Activated CD8-positive, alpha-beta memory T cell treated with anti-CD3 and anti-CD28 coated beads for 24 hours (primary cell): Measurements from ENCODE around the gene TMEM217.
"Not testable (repeated sequence)": the region's sequence is repeated elsewhere in the genome, so short reads cannot be mapped to it uniquely, and the experiment has no call there.

Experiments
- DNase-seq: peaks from one replicate; pipeline ENCODE4 v3.0.0-alpha.2; 2020

The TMEM217 gene

DNA sequence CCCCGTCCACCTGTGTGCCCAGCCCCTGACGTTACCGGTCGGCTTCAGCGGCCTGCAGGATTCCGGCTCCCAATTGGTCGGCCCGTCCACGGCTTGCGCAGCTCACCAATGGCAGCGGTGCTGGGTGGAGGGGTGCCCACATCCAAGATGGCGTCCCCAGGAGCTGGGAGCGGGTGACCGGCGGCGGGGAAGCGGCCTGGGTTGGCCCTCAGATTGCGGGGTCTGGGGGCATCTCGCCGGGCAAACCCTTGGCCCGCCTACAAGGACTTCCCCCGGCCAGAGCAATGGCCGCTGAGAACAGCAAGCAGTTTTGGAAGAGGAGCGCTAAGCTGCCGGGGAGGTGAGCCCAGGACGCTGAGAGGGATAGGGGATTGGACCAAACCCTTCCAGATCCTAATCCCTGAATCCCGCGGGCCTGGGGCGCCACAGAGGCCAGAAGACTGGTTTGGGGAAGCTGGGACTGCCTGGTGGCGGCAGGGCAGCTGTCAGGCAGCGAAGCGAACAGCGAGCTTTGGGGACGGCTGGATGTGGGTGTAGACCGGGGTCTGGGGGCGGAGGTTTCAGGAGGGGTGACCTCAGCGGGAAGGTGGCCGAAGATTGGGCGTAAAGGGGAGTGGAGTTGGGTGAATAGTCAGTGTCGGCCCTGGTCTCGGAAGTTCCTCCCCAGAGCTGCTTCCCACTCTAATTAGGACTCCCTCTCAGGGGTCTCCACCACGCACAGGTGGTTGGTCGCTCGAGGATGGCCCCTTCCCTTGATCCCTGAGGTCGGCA is at the start of gene TMEM217, which contains the start of gene TBC1D22B:
TMEM217 (minus strand) TSS at position 511 of the 771 bp plus-strand sequence. CDS start 39,114 bp downstream, outside the sequence.
TBC1D22B (plus strand) TSS at position 139 of the 771 bp plus-strand sequence; CDS start at position 285, 146 bp downstream.
- DNase-seq: peak; percentile 96

DNA sequence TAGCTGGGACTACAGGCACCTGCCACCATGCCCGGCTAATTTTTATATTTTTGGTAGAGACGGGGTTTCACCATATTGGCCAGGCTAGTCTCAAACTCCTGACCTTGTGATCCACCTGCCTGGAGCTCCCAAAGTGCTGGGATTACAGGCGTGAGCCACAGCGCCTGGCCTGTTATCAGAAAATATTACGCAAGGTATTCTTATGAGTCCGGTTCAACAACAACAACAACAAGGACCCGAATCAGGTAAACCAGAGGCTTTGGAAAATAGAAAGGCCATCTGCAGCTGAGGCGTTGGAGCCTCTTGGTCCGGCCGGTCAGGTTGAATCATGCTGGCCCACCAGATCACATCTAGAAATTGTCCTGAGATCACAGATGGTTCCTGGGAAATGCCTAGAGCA is 49.5 kb upstream of the TMEM217 start:
- DNase-seq: peak; percentile 15

DNA sequence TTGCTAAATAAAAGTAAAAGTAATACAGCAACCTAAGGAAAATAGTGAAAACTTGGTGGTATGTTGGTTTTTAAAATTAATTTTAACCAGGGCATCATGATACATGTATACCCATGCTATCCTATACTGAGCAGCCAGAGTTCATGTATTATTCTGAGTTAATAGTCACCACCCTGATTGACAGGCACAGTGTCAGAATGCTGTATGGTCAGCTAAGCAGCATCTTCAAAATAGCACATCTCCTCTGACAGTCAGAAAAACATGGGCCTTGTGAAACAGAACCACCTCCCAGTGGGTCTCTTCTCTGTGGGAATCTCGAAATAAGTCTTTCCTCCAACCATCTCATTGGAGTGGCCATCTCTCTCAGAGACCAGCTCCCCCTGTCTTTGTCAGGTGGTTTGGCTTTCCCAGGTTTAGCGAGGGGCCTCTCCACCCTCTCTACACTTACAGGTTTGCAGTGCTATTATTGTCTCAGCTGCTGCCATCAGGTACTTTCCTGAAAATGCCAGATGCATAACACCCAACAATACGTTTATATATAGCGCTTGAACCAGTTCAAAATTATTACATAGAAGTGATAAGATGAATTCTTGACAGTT is 48.8 kb upstream of the TMEM217 start:
- peak; percentile 30 for DNase-seq

DNA sequence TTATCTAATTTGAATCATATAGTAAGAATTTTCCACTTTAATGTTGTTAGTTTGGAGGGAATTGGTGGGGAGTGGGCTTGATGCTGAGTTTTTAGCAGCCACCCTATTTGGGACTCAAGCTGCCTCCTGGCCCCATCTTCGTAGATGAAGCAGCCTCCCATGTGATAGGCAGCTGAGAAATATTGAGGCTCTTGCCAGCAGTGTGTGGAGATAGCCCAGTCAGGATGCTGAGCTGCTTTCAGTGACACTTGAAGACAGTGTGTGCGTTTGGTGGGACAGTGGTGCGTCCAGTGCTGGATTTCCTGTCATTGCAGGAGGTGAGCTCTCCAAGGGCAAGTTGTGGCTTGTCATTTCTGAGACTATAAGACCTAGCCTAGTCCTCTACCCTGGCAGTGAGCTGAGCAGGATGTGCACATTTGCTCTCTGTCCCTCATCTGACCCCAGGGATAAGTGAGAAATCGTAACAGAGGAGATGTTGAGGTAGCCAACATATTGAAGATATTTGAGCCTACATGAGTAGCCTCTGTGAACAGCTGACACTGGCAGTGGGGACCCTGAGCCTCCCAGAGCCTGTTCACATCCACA is 48.0 kb upstream of the TMEM217 start:
- peak; percentile 38 for DNase-seq

DNA sequence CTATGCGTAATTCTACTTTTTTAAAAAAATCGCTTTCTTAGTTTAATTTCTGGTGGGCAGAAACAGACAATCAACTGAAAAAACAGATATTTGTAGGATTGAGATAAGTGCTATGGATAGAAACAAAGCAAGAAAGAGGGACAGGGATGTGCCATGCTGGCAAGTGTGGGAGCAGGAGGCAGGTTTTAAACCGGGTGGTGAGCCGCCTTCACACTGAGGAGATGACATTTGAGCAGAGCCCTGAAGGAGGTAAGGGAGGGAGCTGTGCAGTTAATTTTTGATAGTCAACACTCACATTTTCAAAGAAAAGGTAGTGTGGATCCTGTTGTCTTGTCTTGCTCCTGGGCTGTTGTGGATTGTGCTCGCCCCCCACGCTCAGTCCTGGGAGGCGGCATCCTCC is 46.8 kb upstream of the TMEM217 start:
- DNase-seq: peak; percentile 9

DNA sequence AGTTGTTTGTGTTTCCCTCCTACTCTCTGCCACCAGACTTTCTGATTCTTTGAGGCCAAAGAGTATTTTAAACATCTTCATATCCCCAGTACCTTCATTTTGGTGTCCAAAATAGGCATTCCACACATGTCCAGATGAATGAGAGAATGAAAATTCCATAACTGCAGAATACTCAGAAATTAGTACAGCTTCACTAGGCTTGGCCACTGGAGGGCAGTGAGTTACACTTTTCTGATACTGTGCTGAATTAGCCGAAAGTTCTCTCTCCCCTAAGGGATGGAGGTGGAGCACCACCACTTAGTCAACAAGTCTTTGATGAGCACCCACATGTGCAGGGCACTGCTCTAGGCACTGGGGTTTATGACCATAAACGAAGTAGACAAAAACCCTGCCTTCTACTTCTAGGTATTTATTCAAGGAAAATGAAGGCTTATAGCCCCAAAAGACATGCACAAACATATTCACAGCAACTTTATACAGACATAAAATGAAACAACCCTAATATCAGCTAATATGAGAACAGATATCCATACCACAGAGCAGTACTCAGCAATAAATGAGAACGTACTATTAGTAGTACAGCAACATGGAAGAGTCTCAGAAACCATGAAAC is 46.1 kb upstream of the TMEM217 start:
- peak; percentile 53 for DNase-seq

DNA sequence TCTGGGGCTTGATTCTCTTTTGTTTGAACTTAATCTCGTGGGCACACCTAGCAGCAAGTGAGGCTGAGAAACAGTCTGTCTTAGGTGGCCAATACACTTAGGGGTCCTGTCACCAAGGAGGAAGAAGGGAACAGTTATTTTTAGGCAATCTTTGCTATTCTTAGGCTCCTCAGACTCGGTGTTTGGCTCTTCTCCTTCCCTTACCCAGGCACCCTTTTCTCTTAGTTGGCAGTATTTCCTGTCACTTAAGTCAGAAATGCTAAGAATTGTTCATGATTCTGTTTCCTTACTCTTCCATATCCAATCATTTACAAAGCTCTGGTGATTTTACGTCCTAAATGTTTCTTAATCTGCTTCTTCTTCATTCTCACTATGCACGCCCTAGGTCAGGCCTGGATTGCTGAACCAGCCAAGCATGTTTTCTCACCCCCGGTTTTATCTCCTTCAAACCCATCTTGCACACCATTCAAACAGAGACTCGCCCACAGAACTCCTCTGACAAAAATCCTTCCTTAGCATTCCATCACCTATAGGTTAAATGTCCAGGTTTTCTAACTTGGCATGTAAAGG is 45.2 kb upstream of the TMEM217 start:
- peak; percentile 1 for DNase-seq

DNA sequence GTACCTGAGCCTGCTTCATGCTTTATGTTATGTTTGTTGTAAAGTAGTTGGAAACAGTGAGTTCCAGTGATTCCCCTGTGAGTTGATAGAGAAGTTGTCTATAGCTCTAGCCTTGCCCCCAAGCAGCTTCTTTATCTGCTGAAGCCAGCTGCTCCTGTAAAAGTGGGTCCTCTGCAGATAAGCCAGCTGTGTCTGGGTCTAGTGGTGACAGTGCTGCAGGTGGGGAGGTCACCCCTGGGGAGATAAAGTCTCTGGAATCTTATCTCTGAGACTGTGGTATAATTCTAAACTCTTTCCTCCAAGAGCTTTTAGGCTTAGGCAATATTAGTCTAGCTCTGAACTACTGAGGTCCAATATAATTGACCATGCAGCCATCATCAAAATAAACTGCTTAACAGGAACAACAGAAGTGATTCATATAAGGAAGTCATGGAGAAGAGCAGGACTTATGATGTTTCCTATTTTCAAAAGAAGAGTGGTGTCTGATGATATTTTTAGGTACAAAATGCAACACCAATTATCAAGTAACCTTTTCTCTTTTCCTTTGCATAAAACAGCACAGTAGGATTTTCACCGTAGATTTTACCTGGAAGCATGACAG is 44.2 kb upstream of the TMEM217 start:
- DNase-seq: peak; percentile 5

DNA sequence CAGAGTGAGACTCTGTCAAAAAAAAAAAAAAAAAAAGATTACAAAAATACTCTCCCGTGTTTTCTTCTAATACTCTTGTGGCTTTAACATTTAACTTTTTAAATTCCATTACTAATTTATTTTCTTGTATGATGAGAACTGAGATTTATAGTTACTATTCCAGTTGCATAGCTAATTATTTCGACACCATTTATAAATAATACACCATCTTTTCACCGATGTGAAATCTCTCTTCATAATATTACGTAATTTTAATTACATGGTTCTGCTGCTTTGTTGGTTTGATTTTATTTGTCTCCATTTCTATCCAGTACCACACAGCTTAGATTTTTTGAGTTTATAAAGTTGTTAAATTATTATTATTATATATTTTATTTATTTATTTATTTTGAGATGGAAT is 42.0 kb upstream of the TMEM217 start:
- DNase-seq: no peak

DNA sequence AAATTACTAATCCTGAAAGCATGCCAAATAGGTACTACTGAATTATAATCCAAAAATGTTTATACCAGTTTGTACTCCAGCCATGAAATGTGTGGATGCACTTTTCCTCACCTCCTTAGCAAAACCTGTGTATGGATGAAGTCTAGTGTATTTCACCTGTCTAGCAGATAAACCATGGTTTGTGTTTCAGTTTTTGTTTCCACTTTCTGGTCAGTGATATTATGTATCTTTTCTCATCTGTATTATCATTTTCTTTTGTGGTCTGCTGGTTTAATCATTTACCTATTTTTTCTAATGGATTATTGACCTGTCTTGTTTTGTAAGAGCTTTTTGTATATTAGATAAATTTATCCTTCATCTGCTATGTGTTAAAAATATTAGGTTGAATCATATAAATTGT is 41.0 kb upstream of the TMEM217 start:
- DNase-seq: no peak

DNA sequence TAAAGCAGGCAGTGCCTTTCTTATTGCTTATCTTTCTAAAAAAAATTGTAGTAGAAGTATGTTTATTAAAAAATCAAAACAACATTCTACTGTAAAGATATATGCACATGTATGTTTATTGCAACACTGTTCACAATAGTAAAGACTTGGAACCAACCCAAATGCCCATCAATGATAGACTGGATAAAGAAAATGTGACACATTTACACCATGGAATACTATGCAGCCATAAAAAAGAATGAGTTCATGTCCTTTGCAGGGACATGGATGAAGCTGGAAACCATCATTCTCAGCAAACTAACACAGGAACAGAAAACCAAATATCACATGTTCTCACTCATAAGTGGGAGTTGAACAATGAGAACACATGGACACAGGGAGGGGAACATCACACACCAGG is 39.7 kb upstream of the TMEM217 start:
- DNase-seq: not testable (repeated sequence)

DNA sequence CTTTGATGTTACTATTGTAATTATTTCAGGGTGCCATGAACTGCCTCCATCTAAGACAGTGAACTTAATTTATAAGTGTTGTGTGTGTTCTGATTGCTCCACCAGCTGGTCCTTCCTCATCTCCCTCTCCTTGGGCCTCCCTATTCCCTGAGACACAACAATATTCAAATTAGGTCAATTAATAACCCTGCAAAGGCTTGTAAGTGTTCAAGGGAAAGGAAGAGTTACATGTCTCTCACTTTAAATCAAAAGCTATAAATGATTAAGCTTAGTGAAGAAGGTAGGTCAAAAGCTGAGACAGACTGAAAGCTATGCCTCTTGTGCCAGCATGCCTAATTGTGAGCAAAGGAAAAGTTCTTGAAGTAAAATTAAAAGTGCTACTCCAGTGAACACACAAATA is 35.5 kb upstream of the TMEM217 start:
- DNase-seq: no peak

DNA sequence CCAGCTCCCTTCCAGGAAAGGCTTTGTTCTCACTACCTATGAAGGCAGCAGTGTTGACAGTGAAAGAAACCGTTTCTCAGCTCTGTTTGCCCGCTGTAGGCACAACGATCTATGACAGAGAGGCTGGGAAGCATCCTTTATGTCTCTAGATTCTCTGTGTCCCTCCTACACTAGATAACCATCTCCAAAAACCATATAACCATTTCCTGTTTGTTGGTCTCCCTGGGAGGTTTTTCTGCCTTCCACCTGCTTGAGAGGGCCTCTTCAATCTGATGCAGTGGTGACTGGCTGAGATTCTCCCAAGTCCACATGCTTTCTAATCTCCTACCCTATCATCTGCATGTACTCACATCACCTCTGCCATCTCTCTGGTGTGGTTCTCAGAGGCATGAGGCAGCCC is 32.0 kb upstream of the TMEM217 start:
- no peak for DNase-seq

DNA sequence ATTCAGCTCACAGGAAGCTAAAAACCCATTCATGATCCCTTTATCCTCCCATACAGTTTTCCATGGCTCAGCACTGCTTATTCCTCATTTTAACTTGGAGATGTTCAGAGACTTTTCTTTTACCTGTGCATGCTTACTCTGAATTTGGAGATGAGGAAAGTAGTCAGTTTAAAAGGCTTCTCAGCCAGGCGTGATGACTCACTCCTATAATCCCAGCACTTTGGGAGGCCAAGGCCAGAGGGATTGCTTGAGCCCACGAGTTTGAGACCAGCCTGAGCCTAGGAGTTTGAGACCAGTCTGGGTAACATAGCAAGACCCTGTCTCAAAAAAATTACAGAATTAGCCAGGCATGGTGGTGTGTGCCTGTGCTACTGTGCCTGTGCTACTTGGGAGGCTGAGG is 30.3 kb upstream of the TMEM217 start:
- no peak for DNase-seq

DNA sequence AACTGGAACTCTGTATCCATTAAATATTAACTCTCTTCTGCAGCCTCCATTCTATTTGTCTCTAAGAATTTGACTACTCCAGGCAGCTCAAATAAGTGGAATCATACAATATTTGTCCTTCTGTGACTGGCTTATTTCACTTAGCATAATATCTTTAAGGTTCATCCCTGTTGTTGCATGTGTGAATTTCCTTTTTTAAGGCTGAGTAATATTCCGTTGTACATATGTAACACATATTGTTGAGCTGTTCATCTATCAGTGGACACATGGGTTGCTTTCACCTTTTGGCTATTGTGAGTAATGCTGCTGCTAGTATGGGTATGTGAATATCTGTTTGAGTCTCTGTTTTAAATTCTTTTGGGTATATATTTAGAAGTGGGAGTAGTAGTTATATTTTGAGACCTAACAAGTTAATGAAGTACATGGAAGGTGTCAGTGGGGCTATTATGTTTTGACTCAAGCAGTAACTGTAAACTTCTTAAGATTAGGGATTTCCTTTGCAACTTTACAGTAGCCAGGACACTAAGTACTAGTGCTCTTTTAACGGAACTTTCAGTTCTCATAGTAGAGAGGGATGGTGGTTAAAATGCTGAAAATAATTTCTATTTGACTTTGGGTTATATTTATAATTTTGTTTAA is 29.7 kb upstream of the TMEM217 start:
- no peak for DNase-seq

DNA sequence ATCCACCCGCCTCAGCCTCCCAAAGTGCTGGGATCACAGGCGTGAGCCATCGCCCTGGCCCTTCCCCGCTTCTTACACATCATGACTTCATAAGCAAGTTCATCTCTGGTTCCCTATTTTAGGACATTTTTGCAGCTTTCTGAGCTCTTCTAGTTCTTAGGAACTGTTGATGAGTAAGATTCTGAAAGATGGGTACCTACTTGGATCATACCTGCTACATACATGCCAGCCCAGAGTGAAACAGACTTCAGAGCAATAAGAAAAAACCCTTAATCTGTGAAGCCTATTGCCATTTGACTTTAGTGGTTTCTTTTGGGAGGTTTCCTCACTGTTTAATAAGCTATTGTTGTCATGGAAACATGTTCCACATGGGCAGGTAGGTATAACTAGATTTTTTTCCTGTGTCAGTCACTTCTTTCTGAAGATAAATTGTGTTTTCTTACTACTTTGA is 27.9 kb upstream of the TMEM217 start:
- no peak for DNase-seq

DNA sequence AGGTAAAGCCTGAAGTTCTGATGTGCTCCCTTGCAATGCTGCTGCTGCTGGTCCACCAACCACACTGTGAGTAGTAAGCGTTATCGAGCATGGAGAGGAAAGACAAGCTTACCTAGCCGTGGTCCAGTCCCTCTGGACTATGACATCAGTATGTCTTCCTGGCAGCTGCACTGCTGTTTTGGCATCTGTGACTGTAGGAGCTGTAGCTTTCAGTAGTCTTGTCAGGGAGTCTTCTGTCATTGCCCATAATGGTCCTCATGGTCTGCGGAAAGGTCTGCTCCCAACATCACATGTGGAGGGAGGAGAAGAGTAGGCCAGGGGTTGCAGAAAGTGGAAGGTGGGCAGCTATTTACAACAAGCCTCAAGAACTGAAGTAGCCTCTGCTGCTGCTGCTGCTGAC is 26.8 kb upstream of the TMEM217 start:
- DNase-seq: no peak

DNA sequence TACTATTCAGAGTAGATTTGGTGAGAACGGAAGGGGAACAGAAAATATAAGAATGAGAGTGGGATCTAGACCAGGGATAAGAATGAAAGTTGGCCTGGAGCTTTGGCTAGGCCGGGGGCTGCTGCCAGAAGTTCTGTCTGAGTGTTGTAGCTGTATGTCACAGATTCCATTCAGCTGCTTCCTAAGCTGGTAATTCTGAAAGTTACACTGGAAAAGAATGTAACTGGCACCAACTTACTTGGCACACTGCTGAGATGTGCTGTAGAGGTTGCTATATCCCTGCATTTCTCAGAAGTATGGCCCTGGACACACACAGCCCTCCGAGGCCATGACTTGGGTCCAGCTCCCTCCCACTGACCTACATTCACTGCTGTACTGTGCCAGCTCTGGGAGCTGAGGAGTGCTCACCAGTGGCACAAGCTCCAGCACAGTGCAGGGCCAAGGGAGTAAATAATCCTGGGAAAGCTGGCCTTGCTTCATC is 25.8 kb upstream of the TMEM217 start:
- no peak for DNase-seq

DNA sequence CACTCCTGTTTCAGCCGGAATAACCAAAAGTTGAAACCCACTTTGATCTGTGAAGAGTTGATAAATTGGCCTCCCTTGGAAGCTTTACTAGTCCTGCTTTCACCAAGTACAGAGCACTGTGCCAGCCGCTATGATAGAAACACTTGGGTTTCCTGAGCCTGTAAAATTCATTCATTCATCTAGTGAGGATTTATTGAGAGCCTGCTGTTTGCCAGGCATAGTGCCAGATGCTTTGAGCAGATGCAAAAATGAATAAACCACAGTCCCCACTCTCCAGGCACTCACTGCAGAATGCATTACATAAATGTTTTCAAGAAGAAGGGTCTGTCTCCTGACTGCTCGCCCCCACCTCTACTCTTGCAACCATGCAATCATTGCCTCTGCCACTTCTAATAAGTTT is 25.3 kb upstream of the TMEM217 start:
- no peak for DNase-seq

DNA sequence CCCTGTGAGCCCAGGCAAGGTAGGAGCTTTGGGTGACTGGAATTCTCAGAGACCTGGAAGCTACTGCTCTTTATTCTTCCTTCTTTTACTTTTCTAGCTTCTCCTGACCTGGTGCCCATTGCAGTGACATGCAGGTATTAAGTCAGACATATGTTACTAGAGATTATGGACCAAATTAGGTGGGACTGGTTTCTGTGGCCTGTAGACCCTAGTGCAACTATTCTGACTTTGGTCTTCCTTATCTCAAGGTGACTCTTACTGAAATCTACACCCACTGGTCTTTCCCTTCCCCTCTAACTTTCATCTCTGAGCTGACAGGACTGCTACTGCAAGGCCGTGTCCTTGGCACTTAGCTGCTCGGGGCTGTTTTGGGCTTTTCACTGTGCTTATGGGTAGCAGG is 24.4 kb upstream of the TMEM217 start:
- no peak for DNase-seq

DNA sequence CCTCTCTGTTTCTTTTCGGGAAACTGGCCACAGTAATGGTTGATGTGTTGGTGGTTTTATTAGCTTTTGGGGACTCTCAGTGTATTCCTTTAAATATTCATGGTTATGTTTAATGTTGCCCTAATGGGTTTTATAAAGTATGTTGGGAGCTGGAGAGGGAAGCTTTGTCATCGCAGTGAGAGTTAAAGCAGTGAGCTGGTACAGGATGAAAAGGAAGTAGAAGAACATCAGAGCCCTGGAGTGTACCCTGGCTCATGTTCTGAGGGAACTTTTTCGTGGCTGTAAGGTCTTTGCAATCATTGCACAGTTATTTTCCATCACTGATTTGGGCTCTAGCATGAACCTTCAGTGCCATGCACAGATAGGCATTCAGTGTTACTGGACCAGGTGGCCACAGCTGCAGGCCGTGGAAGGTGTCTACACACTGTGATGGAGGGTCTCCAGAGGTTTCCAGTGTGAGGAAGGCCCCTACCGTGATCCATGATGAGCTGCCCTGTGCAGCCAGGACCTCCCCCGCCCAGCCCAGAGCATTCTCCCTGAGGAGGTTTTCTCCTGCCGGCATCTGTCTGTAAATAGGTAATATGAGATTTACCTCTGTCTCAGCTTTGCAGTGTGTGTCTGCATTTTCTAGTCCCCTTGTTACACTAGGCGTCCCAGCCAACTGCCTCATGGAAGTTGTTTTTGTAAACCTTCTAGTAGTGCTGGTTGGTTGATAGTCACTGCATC is 22.4 kb upstream of the TMEM217 start:
- DNase-seq: no peak
